HTERT RPE-1 (cell line): ENCODE measurements around the gene MSRB3.
"Not testable (repeated sequence)": the region's sequence is repeated elsewhere in the genome, so short reads cannot be mapped to it uniquely, and the experiment has no call there.

Source experiments
- in situ Hi-C: fragments of 300-500 bp; cut with MboI; formaldehyde crosslinking; loops from 4 replicates; pipeline ENCODE4 v1.14.3; 2020; ENCODE audit warnings: low sequenced_read_pairs

MSRB3 gene

GRCh38 chr12:65449400-65449799 is 170.9 kb downstream of the MSRB3 start:
- in situ Hi-C loops: no loop called here

DNA sequence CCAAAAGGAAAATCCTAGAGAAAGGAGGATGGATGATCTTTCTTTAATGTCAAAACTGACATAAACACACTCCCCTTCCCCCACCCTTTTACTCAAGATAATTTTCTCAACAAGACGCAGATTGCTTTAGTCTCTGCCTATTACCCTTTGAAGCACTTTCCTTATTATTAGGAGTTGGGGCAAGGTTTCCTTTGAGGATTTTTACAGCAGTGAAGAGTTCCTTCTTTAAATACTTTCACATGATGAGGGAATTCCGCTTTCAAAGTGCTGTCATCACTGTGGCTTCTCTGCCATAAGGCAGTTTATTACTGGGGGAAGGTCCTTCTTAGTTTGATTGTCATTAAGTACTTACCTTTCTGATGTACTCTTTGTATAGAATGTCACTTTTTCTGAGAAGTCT is 172.1 kb downstream of the MSRB3 start:
- in situ Hi-C loops: no loop called here

- in situ Hi-C loops: no loop called here
Measured at GRCh38 chr12:65454115-65454787, 175.8 kb downstream of the MSRB3 start.

GRCh38 chr12:65457341-65457740 is 178.9 kb downstream of the MSRB3 start:
- in situ Hi-C loops: not testable (repeated sequence)

DNA sequence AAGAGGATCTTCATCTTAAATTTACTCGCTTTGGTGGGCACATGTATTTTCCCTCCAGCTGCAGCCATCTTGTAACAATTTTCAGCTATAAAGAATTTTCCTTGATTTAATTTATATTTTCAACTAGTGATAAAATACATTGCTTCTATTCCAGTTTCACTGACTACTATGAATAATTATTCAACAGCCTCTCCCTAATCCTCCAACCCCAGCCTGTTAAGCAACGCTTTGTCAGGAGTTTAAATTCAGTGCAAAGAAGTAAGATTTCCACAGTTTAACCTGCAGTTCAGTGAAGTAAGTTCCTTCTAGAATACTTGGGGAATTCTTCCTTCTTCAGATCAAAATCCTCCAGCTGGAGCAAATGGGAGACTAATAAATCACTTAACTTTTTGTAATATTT is 180.2 kb downstream of the MSRB3 start:
- in situ Hi-C loops: no loop called here

- in situ Hi-C loops: no loop called here
Measured at GRCh38 chr12:65459545-65459944, 181.1 kb downstream of the MSRB3 start.

DNA sequence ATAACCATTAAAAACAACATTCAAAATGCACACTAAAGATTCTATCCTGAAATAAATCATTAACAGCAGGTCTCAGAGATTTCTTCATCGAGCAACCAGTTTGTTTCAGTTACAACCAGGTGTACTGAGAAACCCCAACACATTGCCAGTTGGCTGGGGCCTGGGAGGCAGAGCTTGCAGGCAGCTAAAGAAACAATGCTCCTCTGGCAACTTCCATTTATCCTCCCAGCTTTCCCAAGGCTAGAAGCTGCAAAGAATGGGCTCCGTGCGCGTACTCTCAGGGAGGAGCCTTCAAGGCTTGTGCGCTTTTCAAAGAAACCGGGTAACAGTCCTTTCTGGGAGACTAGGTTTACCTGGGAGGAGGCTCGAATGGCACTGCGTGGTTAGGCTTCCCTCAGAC is 181.6 kb downstream of the MSRB3 start:
- in situ Hi-C loops: no loop called here

DNA sequence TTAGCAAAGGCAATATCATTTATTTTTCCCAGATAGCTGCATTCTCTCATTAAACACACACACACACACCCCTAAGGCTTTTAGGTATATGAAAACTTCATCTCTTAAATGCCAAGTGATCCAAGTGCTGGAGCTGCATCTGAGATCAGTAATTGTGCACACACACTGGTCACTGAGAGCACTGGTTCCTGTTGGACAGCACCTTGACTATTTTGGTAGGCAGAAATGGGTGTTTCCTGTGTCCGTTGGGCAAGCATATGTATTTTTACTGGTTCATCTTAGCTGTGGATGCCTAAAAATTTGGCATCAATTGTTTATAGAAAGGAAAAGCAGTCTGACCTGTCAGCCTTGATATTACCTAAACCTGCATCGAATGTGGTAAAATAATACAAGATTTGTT is 182.5 kb downstream of the MSRB3 start:
- in situ Hi-C loops: no loop called here

DNA sequence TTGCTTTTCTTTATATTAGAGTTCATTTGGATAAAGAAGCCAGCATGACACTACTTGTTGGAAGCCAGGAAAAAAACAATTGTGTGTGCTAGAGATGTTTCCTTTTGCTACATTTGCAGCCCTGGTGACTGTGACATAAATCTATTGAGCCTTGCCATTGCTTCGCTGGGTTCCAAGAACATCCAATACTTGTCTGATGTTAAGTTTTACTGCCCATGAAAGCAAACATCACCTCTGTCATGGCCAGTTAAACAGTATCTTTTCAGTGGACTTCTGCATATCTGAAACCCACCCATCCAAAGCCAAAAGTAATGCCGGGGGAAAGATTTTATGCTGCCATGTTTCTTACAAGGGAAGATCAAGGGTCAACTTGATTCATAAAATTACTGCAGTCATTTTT is 184.0 kb downstream of the MSRB3 start:
- in situ Hi-C loops: no loop called here

DNA sequence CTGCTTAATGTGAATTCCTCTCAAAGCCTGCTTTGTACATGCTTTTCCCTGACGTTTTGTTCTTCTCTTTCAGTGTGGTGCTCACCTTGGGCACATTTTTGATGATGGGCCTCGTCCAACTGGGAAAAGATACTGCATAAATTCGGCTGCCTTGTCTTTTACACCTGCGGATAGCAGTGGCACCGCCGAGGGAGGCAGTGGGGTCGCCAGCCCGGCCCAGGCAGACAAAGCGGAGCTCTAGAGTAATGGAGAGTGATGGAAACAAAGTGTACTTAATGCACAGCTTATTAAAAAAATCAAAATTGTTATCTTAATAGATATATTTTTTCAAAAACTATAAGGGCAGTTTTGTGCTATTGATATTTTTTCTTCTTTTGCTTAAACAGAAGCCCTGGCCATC is 184.6 kb downstream of the MSRB3 start:
- in situ Hi-C loops: no loop called here

- in situ Hi-C loops: no loop called here
Measured at GRCh38 chr12:65463611-65464010, 185.1 kb downstream of the MSRB3 start.

GRCh38 chr12:65464930-65465329 is 186.4 kb downstream of the MSRB3 start:
- in situ Hi-C loops: no loop called here

- in situ Hi-C loops: no loop called here
Measured at GRCh38 chr12:65465766-65466547, 187.5 kb downstream of the MSRB3 start.

DNA sequence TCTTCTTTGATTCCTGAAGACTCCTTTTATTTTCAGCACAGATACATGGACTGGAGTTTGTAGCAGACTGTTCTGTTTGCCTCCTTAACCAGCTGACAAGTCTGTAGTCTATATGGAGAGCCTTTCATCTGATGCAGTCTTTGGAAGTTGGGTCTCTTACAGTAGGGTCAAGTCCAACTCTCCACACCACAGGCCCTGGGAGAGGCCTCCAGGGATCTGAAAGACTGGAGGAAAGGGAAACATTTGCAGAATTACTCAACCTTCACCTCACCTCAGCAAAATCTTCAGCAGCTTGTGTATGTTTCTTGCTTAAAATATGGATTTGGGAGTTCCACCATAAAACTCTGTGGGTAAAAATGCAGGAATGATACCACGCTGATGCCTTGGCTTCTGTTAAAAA is 188.4 kb downstream of the MSRB3 start:
- in situ Hi-C loops: no loop called here

- in situ Hi-C loops: no loop called here
Measured at GRCh38 chr12:65470256-65470655, 191.8 kb downstream of the MSRB3 start.

GRCh38 chr12:65472079-65472478 is 193.6 kb downstream of the MSRB3 start:
- in situ Hi-C loops: no loop called here

DNA sequence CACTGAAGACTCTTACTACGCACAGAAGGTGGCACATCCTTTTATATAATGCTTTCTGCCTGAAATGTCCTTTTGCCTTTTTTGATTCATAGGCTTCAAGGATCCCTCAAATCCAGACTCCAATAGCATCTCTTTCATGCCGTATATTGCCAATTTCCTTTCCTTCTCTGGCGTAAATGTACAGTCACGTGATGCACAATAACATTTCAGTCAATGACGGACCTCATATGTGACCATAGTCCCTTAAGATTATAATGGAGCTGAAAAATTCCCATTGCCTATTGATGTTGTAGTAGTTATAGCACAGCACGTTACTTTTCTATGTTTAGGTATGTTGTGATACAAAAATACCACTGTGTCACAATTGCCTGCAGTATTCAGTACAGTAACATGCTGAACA is 196.3 kb downstream of the MSRB3 start:
- in situ Hi-C loops: no loop called here

GRCh38 chr12:65477721-65478120 is 199.2 kb downstream of the MSRB3 start:
- in situ Hi-C loops: no loop called here

GRCh38 chr12:65483891-65484516 is 205.5 kb downstream of the MSRB3 start:
- in situ Hi-C loops: not testable (repeated sequence)

DNA sequence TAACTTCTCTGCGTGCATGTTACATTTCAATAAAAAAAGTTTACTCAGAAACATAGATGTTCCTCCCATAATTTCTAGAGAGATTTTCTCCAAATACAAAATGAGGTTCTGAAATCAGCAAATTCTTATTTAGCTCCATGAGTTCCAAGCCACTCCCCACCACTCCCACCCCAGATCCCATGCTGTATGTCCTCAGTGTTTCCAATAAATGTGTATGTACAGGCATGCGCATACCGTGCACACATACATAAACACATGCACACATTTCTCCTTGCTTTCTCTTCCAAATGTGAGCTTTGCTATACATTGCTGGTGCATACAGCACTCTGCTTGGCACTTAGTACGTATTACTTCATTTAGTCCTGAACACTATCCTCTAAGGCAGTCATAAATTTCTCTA is 209.7 kb downstream of the MSRB3 start:
- in situ Hi-C loops: no loop called here

DNA sequence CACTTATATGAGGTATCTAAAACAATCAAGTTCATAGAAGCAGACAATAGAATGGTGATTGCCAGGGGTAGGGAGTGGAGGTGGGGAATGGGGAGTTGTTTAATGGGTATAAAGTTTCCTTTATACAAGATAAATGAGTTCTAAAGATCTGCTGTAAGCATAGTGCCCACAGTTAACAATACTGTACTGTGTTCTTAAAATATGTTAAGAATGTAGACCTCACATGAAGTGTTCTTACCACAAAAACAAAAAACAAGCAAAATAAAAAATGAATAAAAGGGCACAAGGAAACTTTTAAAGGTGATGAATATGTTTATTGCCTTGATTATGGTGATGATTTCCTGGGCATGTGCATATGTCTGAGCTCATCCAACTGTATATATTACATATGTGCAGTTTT is 211.8 kb downstream of the MSRB3 start:
- in situ Hi-C loops: no loop called here
